ENCODE data around the gene MYBPC2. TPM values are rescaled to one million over a fixed set of nuclear protein-coding genes. Genes with fewer than 3 reads are reported as not detected.
"Not testable (repeated sequence)": the region's sequence is repeated elsewhere in the genome, so short reads cannot be mapped to it uniquely, and the experiment has no call there.

The MYBPC2 gene
- total RNA-seq, 4 donors from 2014 or later: 0.05 to 1.3 (median 0.15) TPM; not detected in 1

- no peak for DNase-seq (ENCODE audit: low spot score in 2 of 2)
- whole genome bisulfite sequencing, 2 donors: 62 to 72% methylated on average over 17 of the region's 17 CpGs
- no peak overlapping the region for H3K4me3 ChIP-seq (ENCODE audit: low read depth, poor library complexity, severe bottlenecking)
- TF ChIP-seq POLR2A (IDR thresholded peaks at IDR 0.05): no peak
- TF ChIP-seq, protein P1, sequence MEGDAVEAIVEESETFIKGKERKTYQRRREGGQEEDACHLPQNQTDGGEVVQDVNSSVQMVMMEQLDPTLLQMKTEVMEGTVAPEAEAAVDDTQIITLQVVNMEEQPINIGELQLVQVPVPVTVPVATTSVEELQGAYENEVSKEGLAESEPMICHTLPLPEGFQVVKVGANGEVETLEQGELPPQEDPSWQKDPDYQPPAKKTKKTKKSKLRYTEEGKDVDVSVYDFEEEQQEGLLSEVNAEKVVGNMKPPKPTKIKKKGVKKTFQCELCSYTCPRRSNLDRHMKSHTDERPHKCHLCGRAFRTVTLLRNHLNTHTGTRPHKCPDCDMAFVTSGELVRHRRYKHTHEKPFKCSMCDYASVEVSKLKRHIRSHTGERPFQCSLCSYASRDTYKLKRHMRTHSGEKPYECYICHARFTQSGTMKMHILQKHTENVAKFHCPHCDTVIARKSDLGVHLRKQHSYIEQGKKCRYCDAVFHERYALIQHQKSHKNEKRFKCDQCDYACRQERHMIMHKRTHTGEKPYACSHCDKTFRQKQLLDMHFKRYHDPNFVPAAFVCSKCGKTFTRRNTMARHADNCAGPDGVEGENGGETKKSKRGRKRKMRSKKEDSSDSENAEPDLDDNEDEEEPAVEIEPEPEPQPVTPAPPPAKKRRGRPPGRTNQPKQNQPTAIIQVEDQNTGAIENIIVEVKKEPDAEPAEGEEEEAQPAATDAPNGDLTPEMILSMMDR (IDR thresholded peaks at IDR 0.05): no peak
- intact Hi-C loops (cut with DNase I; ENCODE audit: low total_unique reads): no loop called here
Observed at GRCh38 chr19:50435221-50435620, 2.5 kb downstream of the MYBPC2 start.

DNA sequence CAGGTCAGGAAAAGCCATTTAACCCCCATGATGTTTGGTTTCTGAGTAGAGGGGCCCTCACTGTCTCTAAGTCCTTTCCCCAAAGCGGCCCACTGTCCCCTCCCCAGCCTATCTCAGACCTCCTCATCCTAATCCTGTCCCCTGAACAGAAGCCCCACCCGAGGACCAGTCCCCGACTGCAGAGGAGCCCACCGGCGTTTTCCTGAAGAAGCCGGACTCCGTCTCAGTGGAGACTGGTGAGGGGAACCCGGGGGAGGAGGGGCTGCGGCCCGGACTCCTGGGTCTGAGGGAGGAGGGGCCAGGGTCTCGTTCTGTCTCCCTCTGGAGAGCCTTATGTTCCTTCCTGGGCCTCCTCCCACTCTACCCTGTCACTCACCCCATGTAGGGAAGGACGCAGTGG lies 2.9 kb downstream of the MYBPC2 start:
- DNase-seq (ENCODE audit: low spot score in 2 of 2): no peak
- TF ChIP-seq, protein P1 (IDR thresholded peaks at IDR 0.05): no peak
- no peak for TF ChIP-seq POLR2A (IDR thresholded peaks at IDR 0.05)
- 75 to 85% methylated on average over 12 of the region's 12 CpGs for WGBS, 2 donors
- intact Hi-C loops (cut with DNase I; ENCODE audit: low total_unique reads): no loop called here
- H3K4me3 ChIP-seq (ENCODE audit: low read depth, poor library complexity, severe bottlenecking): no peak overlapping the region

GRCh38 chr19:50437862-50438449 lies 5.3 kb downstream of the MYBPC2 start:
- no peak overlapping the region for H3K4me3 ChIP-seq (ENCODE audit: low read depth, poor library complexity, severe bottlenecking)
- intact Hi-C loops (cut with DNase I; ENCODE audit: low total_unique reads): no loop called here
- TF ChIP-seq, protein P1 (IDR thresholded peaks at IDR 0.05): no peak
- TF ChIP-seq POLR2A (IDR thresholded peaks at IDR 0.05): no peak
- no peak for DNase-seq (ENCODE audit: low spot score in 2 of 2)
- 87 to 88% methylated on average over 5 of the region's 5 CpGs for WGBS, 2 donors

DNA sequence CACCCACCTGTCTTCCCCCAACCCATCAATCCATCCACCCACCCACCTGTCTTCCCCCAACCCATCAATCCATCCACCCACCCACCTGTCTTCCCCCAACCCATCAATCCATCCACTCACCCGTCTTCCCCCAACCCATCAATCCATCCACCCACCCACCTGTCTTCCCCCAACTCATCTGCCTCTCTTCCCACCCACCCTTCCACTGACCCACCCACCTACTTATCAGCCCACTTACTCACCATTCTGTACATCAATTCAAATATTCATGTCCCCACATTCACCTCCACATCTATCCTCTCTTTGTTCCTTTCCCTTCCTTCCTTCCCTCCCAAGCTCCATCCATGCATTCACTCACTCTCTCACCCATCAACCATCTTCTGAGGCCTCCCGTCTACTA lies 6.4 kb downstream of the MYBPC2 start:
- DNase-seq (ENCODE audit: low spot score in 2 of 2); intact Hi-C loops (cut with DNase I; ENCODE audit: low total_unique reads); H3K4me3 ChIP-seq (ENCODE audit: low read depth, poor library complexity, severe bottlenecking): not testable (repeated sequence)
- 49 to 65% methylated on average over 2 of the region's 2 CpGs for WGBS, 2 donors

DNA sequence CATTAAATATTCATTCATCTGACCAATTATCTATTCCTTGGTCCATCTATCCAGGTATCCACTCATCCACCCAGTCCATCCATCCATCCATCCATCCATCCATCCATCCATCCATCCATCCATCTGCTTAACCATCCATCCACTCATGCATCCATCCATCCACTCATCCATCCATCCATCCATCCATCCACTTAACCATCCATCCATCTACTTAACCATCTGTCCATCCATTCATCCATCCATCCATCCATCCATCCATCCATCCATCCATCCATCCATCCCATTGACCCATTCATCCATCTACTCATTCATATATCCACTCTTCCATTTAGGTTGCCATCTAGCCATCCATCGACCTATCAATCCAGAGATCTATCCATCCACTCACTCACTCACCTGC lies 11.4 kb downstream of the MYBPC2 start:
- intact Hi-C loops (cut with DNase I; ENCODE audit: low total_unique reads): no loop called here
- H3K4me3 ChIP-seq (ENCODE audit: low read depth, poor library complexity, severe bottlenecking): no peak overlapping the region
- TF ChIP-seq, protein P1 (IDR thresholded peaks at IDR 0.05): no peak
- no peak for TF ChIP-seq POLR2A (IDR thresholded peaks at IDR 0.05)
- 74 to 80% methylated on average over 1 of the region's 1 CpG for WGBS, 2 donors
- DNase-seq (ENCODE audit: low spot score in 2 of 2): no peak

DNA sequence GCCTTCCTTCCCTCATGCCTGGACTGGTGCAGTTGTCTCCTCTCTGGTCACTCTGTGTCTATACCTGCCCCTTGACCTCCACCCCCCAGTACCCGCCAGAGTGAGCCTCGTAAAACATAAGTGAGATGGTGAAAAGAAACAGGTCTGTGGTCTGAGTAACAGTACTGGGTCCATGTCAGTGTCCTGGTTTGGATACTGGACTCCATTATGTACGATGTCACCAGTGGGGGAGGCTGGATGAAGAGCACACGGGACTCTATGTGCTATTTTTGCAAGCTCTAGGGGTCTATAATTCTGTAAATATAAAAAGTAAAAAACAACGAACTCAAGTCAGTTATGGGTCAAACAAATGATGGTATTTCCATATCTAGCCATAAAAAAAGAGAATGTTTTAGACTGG lies 14.4 kb downstream of the MYBPC2 start:
- WGBS, 2 donors: 83 to 87% methylated on average over 5 of the region's 5 CpGs
- DNase-seq (ENCODE audit: low spot score in 2 of 2): no peak
- no peak overlapping the region for H3K4me3 ChIP-seq (ENCODE audit: low read depth, poor library complexity, severe bottlenecking)
- TF ChIP-seq, protein P1 (IDR thresholded peaks at IDR 0.05): no peak
- TF ChIP-seq POLR2A (IDR thresholded peaks at IDR 0.05): no peak
- intact Hi-C loops (cut with DNase I; ENCODE audit: low total_unique reads): no loop called here

Data from lower leg skin (tissue), 4 donors.